Activated CD4-positive, alpha-beta memory T cell treated with anti-CD3 and anti-CD28 coated beads for 36 hours (primary cell): Measurements from ENCODE around the gene CROCC2. TPM values are rescaled to one million over a fixed set of nuclear protein-coding genes. Genes with fewer than 3 reads are reported as not detected.

ENCODE experiments used
- CTCF ChIA-PET: fragments of 350-600 bp; sonication (Branson Sonifier 250); formaldehyde crosslinking; loops from one replicate; lab custom pipeline; 2021; ENCODE audit warnings: antibody characterized with exemption, inconsistent platforms; lab: Charles Lee
- POLR2A ChIA-PET: fragments of 350-600 bp; sonication (Branson Sonifier 250); formaldehyde crosslinking; loops from one replicate; lab custom pipeline; 2021; ENCODE audit warnings: antibody characterized with exemption; lab: Charles Lee
- DNase-seq: peaks from one replicate; pipeline ENCODE4 v3.0.0-alpha.2; 2020
- H3K27ac Mint-ChIP-seq: one replicate; pipeline ENCODE4 v1.8.0; 2021; ENCODE audit warnings: mixed read lengths
- H3K27me3 Mint-ChIP-seq: one replicate; pipeline ENCODE4 v1.8.0; 2021; ENCODE audit warnings: mixed read lengths
- H3K36me3 Mint-ChIP-seq: one replicate; pipeline ENCODE4 v1.8.0; 2021; ENCODE audit warnings: mixed read lengths
- H3K4me1 Mint-ChIP-seq: one replicate; pipeline ENCODE4 v1.8.0; 2021; ENCODE audit warnings: low read depth, mixed read lengths
- H3K4me3 Mint-ChIP-seq: one replicate; pipeline ENCODE4 v1.8.0; 2021; ENCODE audit warnings: mild to moderate bottlenecking, mixed read lengths
- H3K9me3 Mint-ChIP-seq: one replicate; pipeline ENCODE4 v1.8.0; 2021; ENCODE audit warnings: mixed read lengths
- intact Hi-C: fragments of 100-400 bp; cut with micrococcal nuclease; formaldehyde crosslinking; loops from one replicate; pipeline ENCODE4 v1.15.1; 2023
- total RNA-seq, 2 experiments: library from RNA; stranded (reverse); gene quantifications; one replicate each; pipeline ENCODE4 v1.2.3, GENCODE V29; 2021

The CROCC2 gene
- total RNA-seq, 2 experiments from 2014 or later: not detected

DNA sequence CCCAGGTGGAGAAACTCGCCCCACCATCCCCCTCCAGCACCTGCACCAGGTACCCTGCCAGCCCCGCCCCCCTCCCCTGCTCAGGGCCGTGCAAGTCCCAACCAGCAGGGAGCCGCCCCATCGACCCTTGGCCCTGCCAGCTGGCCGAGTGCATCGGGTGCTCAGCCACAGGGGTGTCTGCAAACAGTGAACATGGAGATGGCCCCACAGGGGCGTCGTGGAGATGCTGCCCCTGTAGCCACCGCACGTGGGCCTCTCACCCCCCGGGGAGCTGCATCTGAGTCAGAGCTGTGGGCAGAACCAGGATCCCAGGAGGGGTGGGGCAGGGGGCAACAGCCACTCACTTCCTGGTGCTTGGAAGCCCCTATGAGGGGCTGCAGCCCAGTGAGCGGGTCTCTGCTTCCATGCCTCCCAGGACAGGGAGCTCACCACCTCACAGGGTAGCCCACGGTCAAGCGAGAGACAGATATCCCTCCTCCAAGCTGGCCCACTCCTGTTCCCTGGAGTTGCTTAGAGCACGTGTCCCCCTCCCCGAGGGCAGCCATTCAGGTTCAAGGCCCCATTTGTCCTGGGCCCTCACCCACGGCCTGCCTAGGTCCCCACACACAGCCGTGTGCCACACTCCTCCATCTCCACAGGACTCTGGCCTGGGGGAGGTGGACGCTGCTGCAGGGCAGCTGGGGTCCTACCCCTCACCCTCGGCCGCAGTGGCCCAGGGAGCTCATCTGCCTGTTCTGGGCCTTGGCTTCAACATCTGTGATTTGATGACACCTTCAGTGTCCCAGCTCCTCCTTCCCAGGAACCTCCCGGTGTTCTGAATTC, 9.1 kb upstream of the CROCC2 start:
- POLR2A ChIA-PET: no interaction called here
- Mint-ChIP-seq H3K27ac (no peak overlapping the region), H3K27me3 (no peaks in the 10 kb centered on the region), H3K36me3 (no peaks in the 10 kb centered on the region), H3K4me3 (no peak overlapping the region), H3K9me3 (no peaks in the 10 kb centered on the region), H3K4me1 (no peaks in the 10 kb centered on the region)
- intact Hi-C loops: no loop called here
- CTCF ChIA-PET: interaction anchor here (1.0 to 2.0 kb wide), 2 partner anchors 17 to 56 kb away, joined by 3 to 6 read pairs; no protein-coding TSS in a partner anchor
- no peak for DNase-seq

DNA sequence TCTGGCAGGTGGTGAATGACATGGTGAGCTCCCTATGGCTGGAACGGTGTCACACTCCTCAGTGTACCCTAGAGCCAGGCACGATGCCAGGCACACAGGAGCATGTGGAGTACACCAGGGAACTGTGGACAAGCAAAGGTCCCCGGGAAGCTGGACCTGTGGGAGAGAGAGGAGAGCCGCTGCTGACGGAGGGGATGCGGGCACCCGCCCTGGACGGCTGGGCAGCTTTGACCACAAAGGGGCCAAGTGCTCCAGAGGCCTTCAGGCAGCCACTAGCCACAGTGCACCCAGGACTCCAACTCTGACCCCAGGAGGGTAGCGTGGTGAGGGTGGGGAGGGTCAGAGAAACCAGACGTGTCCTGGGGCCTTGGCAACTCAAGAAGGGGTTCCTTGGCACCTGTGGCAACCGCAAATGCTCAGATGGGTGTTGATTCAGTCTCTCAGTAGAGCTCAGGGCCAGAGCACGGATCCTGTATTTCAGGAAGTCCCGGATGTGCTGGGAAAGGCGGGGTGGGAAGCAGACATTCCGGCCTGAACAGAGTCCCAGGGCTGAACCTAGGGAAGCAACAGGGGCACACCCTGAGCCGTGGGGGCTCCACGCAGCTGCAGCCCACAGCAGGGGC, 7.9 kb upstream of the CROCC2 start:
- no peak overlapping the region for H3K27ac Mint-ChIP-seq
- ChIA-PET POLR2A (no interaction called here), CTCF (interaction anchor here (1.0 to 2.0 kb wide), 2 partner anchors 16 to 58 kb away, joined by 3 to 6 read pairs; no protein-coding TSS in a partner anchor)
- no peak overlapping the region for H3K4me3 Mint-ChIP-seq
- DNase-seq: no peak
- H3K9me3 Mint-ChIP-seq: no peaks in the 10 kb centered on the region
- no peaks in the 10 kb centered on the region for H3K36me3 Mint-ChIP-seq
- intact Hi-C loops: no loop called here
- H3K27me3 Mint-ChIP-seq: no peaks in the 10 kb centered on the region
- H3K4me1 Mint-ChIP-seq: no peaks in the 10 kb centered on the region

DNA sequence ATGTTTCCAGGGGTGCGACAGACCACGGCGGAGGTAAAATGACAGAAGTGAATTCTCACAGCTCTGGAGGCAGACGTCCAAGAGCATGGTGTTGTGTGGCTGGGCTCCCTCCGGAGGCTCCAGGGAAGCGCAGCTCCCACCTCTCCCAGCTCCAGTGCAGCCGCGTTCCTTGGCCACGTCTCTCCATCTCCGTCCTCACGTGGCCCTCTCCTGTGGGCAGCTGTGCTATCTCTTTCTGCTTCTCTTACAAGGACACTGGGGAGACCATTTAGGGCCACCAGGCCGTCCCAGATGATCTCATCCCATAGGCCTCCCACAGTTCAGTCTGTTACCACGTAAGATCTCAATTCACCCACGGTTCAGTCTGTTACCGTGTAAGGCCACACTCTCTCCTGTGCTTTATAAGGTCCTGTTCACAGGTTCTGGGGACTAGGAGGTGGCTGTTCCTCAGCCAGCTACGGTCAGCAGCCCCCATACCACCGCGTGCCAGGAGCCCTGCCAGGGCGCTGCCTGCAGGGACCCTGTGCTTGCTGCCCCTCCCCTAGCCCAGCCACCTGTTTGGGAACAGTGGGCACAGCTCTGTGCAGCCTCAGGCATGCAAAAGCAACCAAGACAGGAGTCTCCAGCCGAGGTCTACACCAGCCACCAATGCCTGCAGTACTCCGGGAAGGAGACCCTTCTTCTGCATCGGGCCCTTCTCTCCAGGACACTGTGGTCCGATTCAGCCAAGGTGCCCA, 7.2 kb upstream of the CROCC2 start:
- Mint-ChIP-seq H3K36me3 (no peaks in the 10 kb centered on the region), H3K4me3 (no peak overlapping the region), H3K27me3 (no peaks in the 10 kb centered on the region), H3K9me3 (no peaks in the 10 kb centered on the region), H3K4me1 (no peaks in the 10 kb centered on the region), H3K27ac (no peak overlapping the region)
- CTCF ChIA-PET: interaction anchor here (2.0 kb wide), 1 partner anchor 15 kb away, joined by 6 read pairs; no protein-coding TSS in a partner anchor
- POLR2A ChIA-PET: no interaction called here
- no peak for DNase-seq
- intact Hi-C loops: no loop called here

DNA sequence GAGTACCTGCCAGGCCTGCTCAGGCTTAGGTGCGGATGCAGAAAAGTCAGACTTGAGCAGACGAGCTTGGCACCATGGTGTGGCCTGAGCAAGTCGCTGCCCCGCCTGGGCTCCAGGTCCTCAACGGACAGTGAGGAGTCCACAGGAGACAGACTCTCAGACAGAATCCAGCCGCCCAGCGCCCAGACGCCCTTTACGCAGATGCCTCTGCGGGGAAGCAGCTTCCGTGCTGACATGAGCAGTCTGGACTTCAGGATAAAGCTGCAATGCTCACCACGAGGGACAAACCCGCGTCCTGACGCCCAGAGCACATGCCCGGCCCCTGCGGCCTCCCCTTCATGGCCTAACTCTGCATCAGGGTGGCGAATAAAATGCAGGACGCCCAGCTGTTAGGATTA, 6.7 kb upstream of the CROCC2 start:
- Mint-ChIP-seq H3K36me3 (no peaks in the 10 kb centered on the region), H3K9me3 (no peaks in the 10 kb centered on the region), H3K4me1 (no peaks in the 10 kb centered on the region), H3K4me3 (no peak overlapping the region), H3K27me3 (no peaks in the 10 kb centered on the region), H3K27ac (no peak overlapping the region)
- DNase-seq: no peak
- POLR2A ChIA-PET: no interaction called here
- intact Hi-C loops: no loop called here
- CTCF ChIA-PET: no interaction called here

- POLR2A ChIA-PET: no interaction called here
Observed at GRCh38 chr2:240900141-240900860, 5.8 kb upstream of the CROCC2 start.

GRCh38 chr2:240901986-240902614, 4.0 kb upstream of the CROCC2 start:
- H3K36me3 Mint-ChIP-seq: no peaks in the 10 kb centered on the region
- H3K27ac Mint-ChIP-seq: no peak overlapping the region
- no peaks in the 10 kb centered on the region for H3K4me1 Mint-ChIP-seq
- intact Hi-C loops: no loop called here
- no peak for DNase-seq
- no peak overlapping the region for H3K4me3 Mint-ChIP-seq
- ChIA-PET POLR2A (no interaction called here), CTCF (interaction anchor here (1.0 kb wide), 1 partner anchor 12 kb away, joined by 4 read pairs; no protein-coding TSS in a partner anchor)
- no peaks in the 10 kb centered on the region for H3K27me3 Mint-ChIP-seq
- H3K9me3 Mint-ChIP-seq: no peaks in the 10 kb centered on the region

More at GRCh38 chr2:240900141-240900860, 5.8 kb upstream of the CROCC2 start:
- Mint-ChIP-seq H3K27ac (no peak overlapping the region), H3K27me3 (no peaks in the 10 kb centered on the region), H3K36me3 (no peaks in the 10 kb centered on the region), H3K4me1 (no peaks in the 10 kb centered on the region), H3K9me3 (no peaks in the 10 kb centered on the region), H3K4me3 (no peak overlapping the region)
- no peak for DNase-seq
- intact Hi-C loops: no loop called here
- CTCF ChIA-PET: no interaction called here

DNA sequence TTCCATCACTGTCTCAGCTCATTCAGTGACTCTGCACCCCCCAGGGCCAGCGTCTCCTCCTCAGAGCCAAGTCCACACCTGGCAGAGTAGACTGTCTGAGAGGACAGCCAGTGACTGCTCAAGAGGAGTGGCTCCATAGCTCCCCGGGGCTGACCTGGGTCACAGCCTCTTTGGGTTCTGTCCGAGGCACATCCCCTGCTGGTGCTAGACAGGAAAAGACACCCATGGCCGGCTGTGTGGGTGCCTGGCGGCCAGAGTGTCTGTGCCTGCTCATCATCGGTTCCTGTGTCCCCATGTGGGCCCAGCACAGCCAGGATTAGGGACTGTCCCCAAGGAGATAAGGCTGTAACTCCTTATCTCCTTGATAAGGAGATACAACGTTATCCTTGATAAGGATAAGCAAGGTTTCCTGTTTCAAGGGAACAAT, 3.5 kb upstream of the CROCC2 start:
- intact Hi-C loops: no loop called here
- no peak overlapping the region for H3K27ac Mint-ChIP-seq
- POLR2A ChIA-PET: no interaction called here
- DNase-seq: no peak
- no peaks in the 10 kb centered on the region for H3K9me3 Mint-ChIP-seq
- no peaks in the 10 kb centered on the region for H3K27me3 Mint-ChIP-seq
- CTCF ChIA-PET: interaction anchor here (1.0 kb wide), 1 partner anchor 12 kb away, joined by 4 read pairs; no protein-coding TSS in a partner anchor
- no peaks in the 10 kb centered on the region for H3K4me1 Mint-ChIP-seq
- H3K36me3 Mint-ChIP-seq: no peaks in the 10 kb centered on the region
- H3K4me3 Mint-ChIP-seq: no peak overlapping the region

DNA sequence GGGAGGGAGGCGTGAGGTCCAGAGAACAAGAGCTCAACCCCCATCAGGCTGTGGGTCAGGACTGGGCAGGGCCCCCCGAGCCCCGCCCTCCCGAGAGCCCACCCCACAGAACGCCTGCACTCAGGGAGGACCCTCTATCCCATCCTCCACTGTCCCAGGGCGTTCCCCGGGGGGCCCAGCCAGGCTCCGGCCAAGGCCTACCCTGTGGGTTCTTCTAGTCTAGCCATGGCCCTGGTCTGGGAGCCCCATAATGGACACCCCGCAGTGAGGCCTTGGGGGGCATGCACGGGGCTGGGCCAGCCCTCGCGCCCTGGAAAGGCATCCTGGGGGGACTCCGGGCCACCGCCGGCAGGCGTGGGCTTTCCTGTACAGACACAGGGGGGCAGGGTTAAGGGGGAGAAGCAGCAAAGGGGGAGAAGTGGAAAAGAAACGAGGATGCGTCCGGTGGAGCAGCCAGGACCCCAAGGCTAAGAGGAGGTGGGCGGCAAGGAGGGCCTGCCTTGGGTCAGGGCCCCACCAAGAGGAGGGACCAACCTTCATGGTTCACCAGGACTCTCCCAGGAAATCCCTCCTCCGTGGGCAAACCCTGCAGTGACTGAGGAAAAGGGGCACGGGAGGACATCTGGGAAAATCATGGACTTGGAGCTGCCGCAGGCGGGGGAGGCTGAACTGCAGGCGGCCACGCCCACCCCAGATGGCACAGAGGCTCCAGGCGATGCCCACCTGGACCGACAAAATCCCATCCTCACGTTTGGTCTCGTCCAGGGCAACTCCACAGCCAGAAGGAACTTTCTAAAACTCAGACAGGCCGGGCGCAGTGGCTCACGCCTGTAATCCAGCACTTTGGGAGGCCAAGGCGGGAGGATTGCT, 2.7 kb upstream of the CROCC2 start:
- Mint-ChIP-seq H3K9me3 (no peaks in the 10 kb centered on the region), H3K27me3 (no peaks in the 10 kb centered on the region), H3K27ac (no peak overlapping the region), H3K4me3 (no peak overlapping the region), H3K4me1 (no peaks in the 10 kb centered on the region), H3K36me3 (no peaks in the 10 kb centered on the region)
- CTCF ChIA-PET: no interaction called here
- intact Hi-C loops: no loop called here
- POLR2A ChIA-PET: no interaction called here
- DNase-seq: no peak

DNA sequence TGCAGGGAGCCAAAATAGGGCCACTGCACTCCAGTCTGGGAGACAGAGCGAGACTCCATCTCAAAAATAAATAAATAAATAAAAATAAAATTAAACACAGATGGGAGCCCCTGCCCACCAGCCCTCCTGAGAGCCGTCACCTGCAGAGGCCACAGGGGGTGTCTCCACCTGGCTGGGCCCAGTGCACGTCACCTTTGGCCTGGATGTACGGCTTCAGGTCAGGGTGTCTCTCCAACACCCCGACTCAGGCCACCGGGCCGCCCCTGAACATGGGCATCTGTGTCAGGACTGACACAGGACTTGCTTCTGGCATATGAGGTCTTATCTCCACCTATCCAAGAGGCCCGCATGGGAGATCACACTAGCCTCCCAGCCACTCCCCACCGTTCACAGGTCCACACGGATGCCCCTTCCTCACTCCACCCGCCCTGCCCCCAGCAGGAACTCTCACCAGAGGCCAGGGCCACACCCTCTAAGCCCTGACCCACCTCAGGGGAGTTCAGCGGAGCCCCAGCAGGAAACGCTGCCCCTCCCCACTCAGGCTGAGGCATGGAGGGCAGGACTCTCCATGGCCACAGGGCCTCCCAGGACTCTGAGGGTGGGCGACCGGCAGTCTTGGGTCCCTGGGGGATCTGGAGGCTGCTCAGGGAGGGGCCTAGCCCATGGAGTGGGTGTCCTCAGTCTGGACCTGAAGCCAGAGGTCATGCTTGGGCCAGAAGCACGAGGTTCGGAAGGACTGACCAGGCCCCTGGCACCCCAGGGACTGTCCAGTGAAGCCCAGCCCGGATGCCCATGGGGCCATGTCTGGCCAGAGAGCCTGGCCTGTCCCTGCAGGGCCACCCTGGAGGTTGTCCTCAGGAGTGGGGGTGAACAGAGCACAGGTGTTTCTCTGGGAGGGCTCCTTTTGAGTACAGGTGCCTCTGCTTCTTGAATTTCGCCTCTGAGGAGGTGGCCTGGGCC, 1.6 kb upstream of the CROCC2 start:
- intact Hi-C loops: no loop called here
- ChIA-PET CTCF (no interaction called here), POLR2A (no interaction called here)
- H3K36me3 Mint-ChIP-seq: no peaks in the 10 kb centered on the region
- H3K27me3 Mint-ChIP-seq: no peaks in the 10 kb centered on the region
- no peak for DNase-seq
- no peaks in the 10 kb centered on the region for H3K4me1 Mint-ChIP-seq
- no peak overlapping the region for H3K4me3 Mint-ChIP-seq
- H3K9me3 Mint-ChIP-seq: no peaks in the 10 kb centered on the region
- H3K27ac Mint-ChIP-seq: no peak overlapping the region

DNA sequence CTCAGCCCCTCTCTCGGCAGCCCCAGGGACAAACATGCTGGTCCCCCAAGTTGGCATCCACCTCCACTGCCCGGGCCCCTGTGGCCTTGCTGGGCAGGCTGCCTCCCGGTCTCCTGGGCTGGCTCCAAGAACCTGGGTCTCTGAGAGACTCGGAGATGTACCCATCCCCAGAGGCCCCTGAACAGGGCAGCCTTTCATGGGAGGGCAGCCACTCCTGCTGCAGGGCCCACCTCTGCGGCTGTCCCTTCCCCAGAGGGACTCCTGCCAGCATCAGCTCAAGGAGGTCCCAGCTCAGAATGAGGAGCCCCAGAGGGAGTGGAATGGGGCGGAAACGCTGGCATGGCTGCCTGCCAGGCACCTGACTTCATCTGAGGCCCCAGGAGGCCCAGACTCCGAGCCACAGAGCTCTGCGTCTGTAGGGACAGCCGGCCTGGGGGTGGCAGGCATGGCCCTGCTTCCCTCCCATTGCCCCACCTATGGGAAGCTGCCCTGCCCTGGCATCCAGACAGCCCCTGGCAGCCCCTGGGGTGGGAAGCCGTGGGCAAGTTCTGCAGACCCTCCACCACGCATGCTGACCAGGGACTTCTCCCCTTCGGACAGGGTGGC, 857 bp upstream of the CROCC2 start:
- no peaks in the 10 kb centered on the region for H3K4me1 Mint-ChIP-seq
- DNase-seq: no peak
- H3K9me3 Mint-ChIP-seq: no peaks in the 10 kb centered on the region
- H3K27me3 Mint-ChIP-seq: no peaks in the 10 kb centered on the region
- no peak overlapping the region for H3K27ac Mint-ChIP-seq
- no peaks in the 10 kb centered on the region for H3K36me3 Mint-ChIP-seq
- H3K4me3 Mint-ChIP-seq: no peak overlapping the region
- CTCF ChIA-PET: no interaction called here
- POLR2A ChIA-PET: no interaction called here
- intact Hi-C loops: no loop called here
